Astrocyte of the hippocampus (primary cell): ENCODE results near the gene TGM3.

Experiments
- DNase-seq: peaks from one replicate; pipeline ENCODE4 v3.0.0; 2011; ENCODE audit warnings: low read depth, low spot score

Gene TGM3

GRCh38 chr20:2307136-2307535 lies 11.3 kb downstream of the TGM3 start:
- no peak for DNase-seq

GRCh38 chr20:2311329-2311728 lies 15.5 kb downstream of the TGM3 start:
- DNase-seq: no peak

GRCh38 chr20:2312876-2313275 lies 17.1 kb downstream of the TGM3 start:
- no peak for DNase-seq

- no peak for DNase-seq
These were observed 17.5 kb downstream of the TGM3 start for GRCh38 chr20:2313316-2313715.

GRCh38 chr20:2314759-2315439 lies 19.1 kb downstream of the TGM3 start:
- peak; percentile 58 for DNase-seq

GRCh38 chr20:2315440-2315778 lies 19.6 kb downstream of the TGM3 start:
- no peak for DNase-seq

GRCh38 chr20:2316847-2317495 lies 21.2 kb downstream of the TGM3 start:
- no peak for DNase-seq

GRCh38 chr20:2320813-2321658 lies 25.2 kb downstream of the TGM3 start:
- DNase-seq: no peak

- no peak for DNase-seq
These were observed 27.2 kb downstream of the TGM3 start for GRCh38 chr20:2323051-2323450.

- DNase-seq: no peak
These were observed 30.2 kb downstream of the TGM3 start for GRCh38 chr20:2326046-2326445.

- no peak for DNase-seq
These were observed 32.1 kb downstream of the TGM3 start for GRCh38 chr20:2327620-2328555.

- no peak for DNase-seq
These were observed 33.5 kb downstream of the TGM3 start for GRCh38 chr20:2329286-2329685.

- DNase-seq: no peak
These were observed 34.4 kb downstream of the TGM3 start for GRCh38 chr20:2330090-2330695.

GRCh38 chr20:2331106-2331505 lies 35.3 kb downstream of the TGM3 start:
- no peak for DNase-seq

GRCh38 chr20:2331901-2332565 lies 36.2 kb downstream of the TGM3 start:
- DNase-seq: no peak

GRCh38 chr20:2332711-2333110 lies 36.9 kb downstream of the TGM3 start:
- DNase-seq: no peak

GRCh38 chr20:2333821-2334220 lies 38.0 kb downstream of the TGM3 start:
- DNase-seq: no peak

GRCh38 chr20:2335096-2335870 lies 39.5 kb downstream of the TGM3 start:
- no peak for DNase-seq

GRCh38 chr20:2336471-2336870 lies 40.7 kb downstream of the TGM3 start:
- no peak for DNase-seq

- DNase-seq: no peak
These were observed 41.3 kb downstream of the TGM3 start for GRCh38 chr20:2337142-2337541.
